ENCODE measurements around the gene BRIP1. TPM values are rescaled to one million over a fixed set of nuclear protein-coding genes. Genes with fewer than 3 reads are reported as not detected.

BRIP1 gene
- total RNA-seq, 1 experiment from 2014 or later: 20.2 TPM

DNA sequence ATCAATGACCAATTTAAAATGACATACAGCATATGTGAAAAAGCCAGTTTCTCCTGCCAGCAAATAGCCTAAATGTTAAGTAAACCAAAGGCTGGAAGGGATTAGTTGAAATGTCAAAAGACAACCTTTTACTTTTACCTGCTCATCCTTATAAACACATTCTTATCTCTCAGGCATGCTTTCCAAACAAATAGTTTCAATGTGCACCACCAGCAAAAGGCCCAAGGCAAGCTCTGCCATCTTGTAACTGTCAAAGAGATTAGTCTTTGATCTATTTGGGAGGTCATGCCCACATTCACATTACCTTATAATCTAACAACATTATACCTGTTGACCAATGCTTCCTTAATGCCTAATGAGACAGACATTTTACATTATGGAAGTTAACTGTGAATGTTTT, 140.1 kb downstream of the BRIP1 start:
- no peak overlapping the region for H3T11ph ChIP-seq (ENCODE audit: low read length)
- H3K4me1 Mint-ChIP-seq: no peaks in the 10 kb centered on the region
- no peaks in the 10 kb centered on the region for H3K9me3 ChIP-seq (ENCODE audit: control insufficient read depth, low read depth, low read length)
- no peaks in the 10 kb centered on the region for H3K79me2 ChIP-seq (ENCODE audit: insufficient read depth, low read length)
- no peak overlapping the region for H3K4me3 Mint-ChIP-seq
- TF ChIP-seq, protein P1, sequence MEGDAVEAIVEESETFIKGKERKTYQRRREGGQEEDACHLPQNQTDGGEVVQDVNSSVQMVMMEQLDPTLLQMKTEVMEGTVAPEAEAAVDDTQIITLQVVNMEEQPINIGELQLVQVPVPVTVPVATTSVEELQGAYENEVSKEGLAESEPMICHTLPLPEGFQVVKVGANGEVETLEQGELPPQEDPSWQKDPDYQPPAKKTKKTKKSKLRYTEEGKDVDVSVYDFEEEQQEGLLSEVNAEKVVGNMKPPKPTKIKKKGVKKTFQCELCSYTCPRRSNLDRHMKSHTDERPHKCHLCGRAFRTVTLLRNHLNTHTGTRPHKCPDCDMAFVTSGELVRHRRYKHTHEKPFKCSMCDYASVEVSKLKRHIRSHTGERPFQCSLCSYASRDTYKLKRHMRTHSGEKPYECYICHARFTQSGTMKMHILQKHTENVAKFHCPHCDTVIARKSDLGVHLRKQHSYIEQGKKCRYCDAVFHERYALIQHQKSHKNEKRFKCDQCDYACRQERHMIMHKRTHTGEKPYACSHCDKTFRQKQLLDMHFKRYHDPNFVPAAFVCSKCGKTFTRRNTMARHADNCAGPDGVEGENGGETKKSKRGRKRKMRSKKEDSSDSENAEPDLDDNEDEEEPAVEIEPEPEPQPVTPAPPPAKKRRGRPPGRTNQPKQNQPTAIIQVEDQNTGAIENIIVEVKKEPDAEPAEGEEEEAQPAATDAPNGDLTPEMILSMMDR (conservative IDR thresholded peaks at IDR 0.05): no peak
- no peak overlapping the region for H3K27ac ChIP-seq (ENCODE audit: insufficient read length, low read depth, low read length)
- peaks cover 10 to 16% (median 13%) of the 10 kb centered on the region in 3 experiments for H3K36me3 Mint-ChIP-seq (ENCODE audit: insufficient read depth in 1 of 3, low read depth in 3 of 3)
- H4K91ac ChIP-seq (ENCODE audit: insufficient read length, low read depth, low read length): no peak overlapping the region
- no peak overlapping the region for H2BK12ac ChIP-seq (ENCODE audit: insufficient read length, low read depth, low read length)
- no peak overlapping the region for H2BK5ac ChIP-seq (ENCODE audit: insufficient read length, low read length)
- no peak overlapping the region for H3K56ac ChIP-seq (ENCODE audit: insufficient read length, low read depth, low read length)
- H2BK120ac ChIP-seq (ENCODE audit: low read depth, low read length, poor library complexity, severe bottlenecking): no peak overlapping the region
- H2BK20ac ChIP-seq (ENCODE audit: low read depth, low read length, poor library complexity, severe bottlenecking): no peak overlapping the region
- no peak overlapping the region for H2AFZ ChIP-seq (ENCODE audit: low read length)
- H3K23ac ChIP-seq (ENCODE audit: insufficient read length, low read depth, low read length): no peak overlapping the region
- no peak overlapping the region for H4K8ac ChIP-seq (replicated peaks; ENCODE audit: insufficient read length, low read depth, low read length)
- H3K4me1 ChIP-seq (ENCODE audit: insufficient read depth, low read length): no peaks in the 10 kb centered on the region
- H3K14ac ChIP-seq (ENCODE audit: insufficient read depth, low read length): no peak overlapping the region
- no peak overlapping the region for H3K9ac ChIP-seq (ENCODE audit: extremely low read depth, insufficient read length, low read length)
- H3K4ac ChIP-seq (ENCODE audit: low read depth, low read length): no peak overlapping the region
- no peaks in the 10 kb centered on the region for H3K27me3 Mint-ChIP-seq (ENCODE audit: low read depth)
- H3K79me1 ChIP-seq (ENCODE audit: insufficient read depth, low read depth, low read length, poor library complexity, severe bottlenecking): no peaks in the 10 kb centered on the region
- H3K27me3 ChIP-seq (ENCODE audit: insufficient read depth, low read length): no peaks in the 10 kb centered on the region
- no peak overlapping the region for H3K4me2 ChIP-seq (ENCODE audit: insufficient read depth, insufficient read length, low read length)
- H2BK15ac ChIP-seq (ENCODE audit: low read depth, low read length): no peak overlapping the region
- no peak overlapping the region for H2AK5ac ChIP-seq (ENCODE audit: insufficient read length, low read length)
- no peaks in the 10 kb centered on the region for H4K20me1 ChIP-seq (ENCODE audit: control insufficient read depth, insufficient read depth, insufficient read length)
- H3K23me2 ChIP-seq (ENCODE audit: insufficient read length, low read depth, low read length, poor library complexity, severe bottlenecking): no peaks in the 10 kb centered on the region
- H3K9me3 Mint-ChIP-seq: no peaks in the 10 kb centered on the region; a peak in 3 of 5 replicates
- DNase-seq: no peak
- H3K18ac ChIP-seq (ENCODE audit: insufficient read length, low read depth, low read length): no peak overlapping the region
- no peak overlapping the region for H4K5ac ChIP-seq (ENCODE audit: insufficient read length, low read depth, low read length)
- H3K27ac Mint-ChIP-seq: no peak overlapping the region
